HepG2 (cell line): Measurements from ENCODE around the gene ZNF383. TPM values are rescaled to one million over a fixed set of nuclear protein-coding genes. Genes with fewer than 3 reads are reported as not detected.
A peak's percentile ranks its signal among the peaks of the same experiment; 100 is the strongest.

Experiments
- ARID4A ChIP-seq: sonication (generic); formaldehyde crosslinking; IDR thresholded peaks from 2 replicates; pipeline ENCODE4 v1.5.0; 2020; ENCODE audit warnings: mild to moderate bottlenecking, missing genetic modification reagents, borderline replicate concordance
- E2F5 ChIP-seq: sonication (generic); formaldehyde crosslinking; conservative IDR thresholded peaks from 2 replicates; pipeline ENCODE4 v1.4.0; 2020; ENCODE audit warnings: missing genetic modification reagents
- FLYWCH1 ChIP-seq: sonication (generic); formaldehyde crosslinking; IDR thresholded peaks from 2 replicates; pipeline ENCODE4 v1.8.1; 2023; ENCODE audit warnings: mild to moderate bottlenecking, missing genetic modification reagents
- HINFP ChIP-seq: sonication (generic); formaldehyde crosslinking; IDR thresholded peaks from 2 replicates; pipeline ENCODE4 v1.4.0; 2020; ENCODE audit warnings: low read depth, mild to moderate bottlenecking, missing genetic modification reagents
- HOXD1 ChIP-seq: sonication (generic); formaldehyde crosslinking; IDR thresholded peaks from 2 replicates; pipeline ENCODE4 v1.5.0; 2020; ENCODE audit warnings: missing genetic modification reagents
- KMT2B ChIP-seq: IDR thresholded peaks from 2 replicates; pipeline ENCODE4 v1.6.1; 2016; ENCODE audit warnings: missing genetic modification reagents, missing compliant biosample characterization
- NCOA5 ChIP-seq: sonication (generic); formaldehyde crosslinking; IDR thresholded peaks from 2 replicates; pipeline ENCODE4 v1.4.0; 2020; ENCODE audit warnings: missing genetic modification reagents
- ONECUT2 ChIP-seq: sonication (generic); formaldehyde crosslinking; IDR thresholded peaks from 2 replicates; pipeline ENCODE4 v1.4.0; 2020; ENCODE audit warnings: missing genetic modification reagents
- PBX3 ChIP-seq: sonication (generic); formaldehyde crosslinking; IDR thresholded peaks from 2 replicates; pipeline ENCODE4 v1.8.1; 2023; ENCODE audit warnings: missing genetic modification reagents, inconsistent platforms, borderline replicate concordance
- PHF8 ChIP-seq: sonication (generic); formaldehyde crosslinking; IDR thresholded peaks from 2 replicates; pipeline ENCODE4 v1.5.0; 2020; ENCODE audit warnings: missing genetic modification reagents
- SMAD9 ChIP-seq: sonication (generic); formaldehyde crosslinking; IDR thresholded peaks from 2 replicates; pipeline ENCODE4 v1.5.1; 2020; ENCODE audit warnings: mild to moderate bottlenecking, missing genetic modification reagents
- THRA ChIP-seq: sonication (generic); formaldehyde crosslinking; IDR thresholded peaks from 2 replicates; pipeline ENCODE4 v1.4.0; 2020; ENCODE audit warnings: missing genetic modification reagents, borderline replicate concordance
- ZBTB2 ChIP-seq: sonication (generic); formaldehyde crosslinking; IDR thresholded peaks from 2 replicates; pipeline ENCODE4 v1.8.0; 2022; ENCODE audit warnings: low read depth, missing genetic modification reagents
- ZMYM2 ChIP-seq: sonication (generic); formaldehyde crosslinking; IDR thresholded peaks from 2 replicates; pipeline ENCODE4 v1.8.0; 2022; ENCODE audit warnings: mild to moderate bottlenecking, missing genetic modification reagents
- ZNF12 ChIP-seq: sonication (generic); formaldehyde crosslinking; IDR thresholded peaks from 2 replicates; pipeline ENCODE4 v1.5.0; 2020; ENCODE audit warnings: missing genetic modification reagents
- ZNF33A ChIP-seq: sonication (generic); formaldehyde crosslinking; IDR thresholded peaks from 2 replicates; pipeline ENCODE4 v1.5.1; 2020; ENCODE audit warnings: missing genetic modification reagents, mild to moderate bottlenecking, moderate library complexity, borderline replicate concordance
- ZNF678 ChIP-seq: sonication (generic); formaldehyde crosslinking; IDR thresholded peaks from 2 replicates; pipeline ENCODE4 v1.4.0; 2020; ENCODE audit warnings: mild to moderate bottlenecking, missing genetic modification reagents
- ZNF772 ChIP-seq: sonication (generic); formaldehyde crosslinking; IDR thresholded peaks from 2 replicates; pipeline ENCODE4 v1.5.0; 2020; ENCODE audit warnings: mild to moderate bottlenecking, missing genetic modification reagents
- polyA plus RNA-seq, 8 experiments: library from polyadenylated mRNA; depleted of rRNA in 3 of 8; stranded (reverse) in 7 of 8; unstranded in 1 of 8; fragments of >200 nt; fragmentation: Illumina TruSeq in 4 of 8; extraction: Trizol in 4 of 8; gene quantifications; 2 replicates each; pipeline versions ENCODE4 v1.2.1 to v1.2.3, GENCODE V29; 2011 to 2016; ENCODE audit warnings: low read depth in 4 of 8, missing spikeins in 1 of 8, mixed read lengths in 1 of 8; ENCODE audit not compliant: insufficient read depth in 1 of 8
- total RNA-seq, 5 experiments: library from RNA; depleted of rRNA; stranded (reverse); fragments of >200 nt; fragmentation: Illumina TruSeq; extraction: Trizol; gene quantifications; 2 replicates each; pipeline ENCODE4 v1.2.3, GENCODE V29; 2016; ENCODE audit warnings: low read depth in 1 of 5

ZNF383 gene
- total and polyA plus RNA-seq, 2 of the 13 experiments (the other 11 are each of a cell fraction or from before 2014, with no cell fraction given): 2.6 to 4.1 TPM

- TF ChIP-seq ZNF678 (CRISPR knock-in tag) (no peak), ZMYM2 (CRISPR knock-in tag) (no peak), ZNF772 (0 out of 2 replicates have a peak, but pooled peaks have one; percentile 44), HINFP (no peak), E2F5 (peak; percentile 51; the same call in 1 of the 2 replicates), ZNF12 (CRISPR knock-in tag) (no peak), NCOA5 (CRISPR knock-in tag) (no peak), ZBTB2 (CRISPR knock-in tag) (peak; percentile 34; the same call in 1 of the 2 replicates), ZNF33A (CRISPR knock-in tag) (no peak), SMAD9 (no peak), PHF8 (CRISPR knock-in tag) (peak; percentile 93), KMT2B (CRISPR knock-in tag) (peak; percentile 93), ONECUT2 (CRISPR knock-in tag) (no peak), ARID4A (CRISPR knock-in tag) (peak; percentile 95), THRA (CRISPR knock-in tag) (no peak; the same call in 1 of the 2 replicates), FLYWCH1 (CRISPR knock-in tag) (no peak), HOXD1 (CRISPR knock-in tag) (no peak), PBX3 (no peak)
These were observed at the start of gene ZNF383 (continued) for GRCh38 chr19:37217775-37218591.
